Suprapubic skin (tissue), 3 donors: Measurements from ENCODE around the gene TSPAN18.

ENCODE experiments used
- EP300 ChIP-seq: sonication (generic); formaldehyde crosslinking; IDR thresholded peaks from one replicate; pipeline ENCODE4 v1.6.1; 2017; ENCODE audit warnings: antibody characterized with exemption
- TF ChIP-seq, protein P1 (sequence below), 2 donors: fragments of 200-600 bp in 1 of 2; fragments of 450-650 bp in 1 of 2; sonication (generic) in 1 of 2; IDR thresholded peaks; one replicate each; pipeline ENCODE4 v1.5.1; 2016 to 2019; ENCODE audit warnings: antibody characterized with exemption in 2 of 2, mild to moderate bottlenecking in 1 of 2, moderate library complexity in 1 of 2

DNA sequence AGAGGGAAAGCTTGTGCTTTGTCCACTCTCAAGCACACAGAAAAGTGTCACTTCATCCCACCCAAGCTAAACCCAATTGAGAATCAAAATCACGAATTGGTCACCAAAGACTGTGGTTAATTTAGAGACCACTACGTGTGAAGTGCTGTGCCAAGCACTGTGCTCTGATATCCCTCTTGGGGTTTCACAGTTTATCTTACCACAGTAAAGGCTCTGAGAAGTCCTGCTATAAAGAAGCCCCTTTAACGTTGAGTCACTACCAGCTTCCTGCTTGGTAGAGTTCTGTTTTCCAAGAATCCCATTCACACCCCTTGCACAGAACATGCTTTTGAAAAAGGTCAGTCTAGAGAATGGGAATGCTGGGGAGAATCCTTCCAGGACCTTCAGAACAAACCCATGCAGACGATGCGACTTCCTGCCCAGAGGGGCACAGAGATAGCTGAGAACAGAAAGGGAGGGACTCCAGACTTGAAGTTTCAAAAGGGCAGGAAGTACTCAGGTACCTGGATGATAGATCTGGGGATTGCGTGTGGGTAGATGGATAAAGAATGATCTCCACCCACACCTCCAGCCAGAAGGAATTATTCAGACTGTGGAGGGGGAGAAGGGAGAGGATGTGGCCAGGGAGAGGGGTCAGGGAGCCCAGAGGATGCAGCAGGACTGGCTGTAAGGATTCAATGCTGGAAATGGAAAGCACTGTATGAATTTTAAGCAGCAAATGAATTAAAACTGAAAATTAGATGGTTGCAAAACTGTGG, 18.1 kb upstream of the TSPAN18 start:
- TF ChIP-seq, protein P1, sequence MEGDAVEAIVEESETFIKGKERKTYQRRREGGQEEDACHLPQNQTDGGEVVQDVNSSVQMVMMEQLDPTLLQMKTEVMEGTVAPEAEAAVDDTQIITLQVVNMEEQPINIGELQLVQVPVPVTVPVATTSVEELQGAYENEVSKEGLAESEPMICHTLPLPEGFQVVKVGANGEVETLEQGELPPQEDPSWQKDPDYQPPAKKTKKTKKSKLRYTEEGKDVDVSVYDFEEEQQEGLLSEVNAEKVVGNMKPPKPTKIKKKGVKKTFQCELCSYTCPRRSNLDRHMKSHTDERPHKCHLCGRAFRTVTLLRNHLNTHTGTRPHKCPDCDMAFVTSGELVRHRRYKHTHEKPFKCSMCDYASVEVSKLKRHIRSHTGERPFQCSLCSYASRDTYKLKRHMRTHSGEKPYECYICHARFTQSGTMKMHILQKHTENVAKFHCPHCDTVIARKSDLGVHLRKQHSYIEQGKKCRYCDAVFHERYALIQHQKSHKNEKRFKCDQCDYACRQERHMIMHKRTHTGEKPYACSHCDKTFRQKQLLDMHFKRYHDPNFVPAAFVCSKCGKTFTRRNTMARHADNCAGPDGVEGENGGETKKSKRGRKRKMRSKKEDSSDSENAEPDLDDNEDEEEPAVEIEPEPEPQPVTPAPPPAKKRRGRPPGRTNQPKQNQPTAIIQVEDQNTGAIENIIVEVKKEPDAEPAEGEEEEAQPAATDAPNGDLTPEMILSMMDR (IDR thresholded peaks at IDR 0.05) = no peak
- no peak for TF ChIP-seq EP300
